Smooth muscle cell (in vitro differentiated cells): ENCODE results near the gene XRCC4. TPM values are rescaled to one million over a fixed set of nuclear protein-coding genes. Genes with fewer than 3 reads are reported as not detected.
"Not testable (repeated sequence)": the region's sequence is repeated elsewhere in the genome, so short reads cannot be mapped to it uniquely, and the experiment has no call there.

Experiments
- DNase-seq: peaks from one replicate; lab custom pipeline; 2025; ENCODE audit not compliant: unreplicated experiment; lab: John Stamatoyannopoulos, UW
- H2AFZ ChIP-seq: fragments of 200-600 bp; sonication (generic); 2 replicates; pipeline ENCODE4 v1.6.0; 2016; ENCODE audit warnings: antibody characterized with exemption, low read depth, mild to moderate bottlenecking
- H3F3A ChIP-seq: fragments of 200-600 bp; sonication (generic); 2 replicates; pipeline ENCODE4 v1.6.0; 2017; ENCODE audit warnings: antibody characterized with exemption, low read depth
- H3K27ac ChIP-seq: fragments of 200-600 bp; sonication (generic); 2 replicates; pipeline ENCODE4 v1.5.1; 2016; ENCODE audit warnings: low read depth, mild to moderate bottlenecking
- H3K27me3 ChIP-seq: fragments of 200-600 bp; sonication (generic); 2 replicates; pipeline ENCODE4 v1.6.1; 2016; ENCODE audit warnings: low read depth, mild to moderate bottlenecking
- H3K36me3 ChIP-seq: fragments of 200-600 bp; sonication (generic); 2 replicates; pipeline ENCODE4 v1.5.1; 2016; ENCODE audit warnings: low read depth
- H3K4me1 ChIP-seq: fragments of 200-600 bp; sonication (generic); 2 replicates; pipeline ENCODE4 v1.5.1; 2016; ENCODE audit warnings: low read depth
- H3K4me2 ChIP-seq: fragments of 200-600 bp; sonication (generic); 2 replicates; pipeline ENCODE4 v1.6.0; 2016; ENCODE audit warnings: mild to moderate bottlenecking
- H3K4me3 ChIP-seq: fragments of 200-600 bp; sonication (generic); 2 replicates; pipeline ENCODE4 v1.5.1; 2016; ENCODE audit warnings: mild to moderate bottlenecking
- H3K79me2 ChIP-seq: fragments of 200-600 bp; sonication (generic); 2 replicates; pipeline ENCODE4 v1.6.0; 2016; ENCODE audit warnings: low read depth, mild to moderate bottlenecking
- H3K9ac ChIP-seq: fragments of 200-600 bp; sonication (generic); 2 replicates; pipeline ENCODE4 v1.6.0; 2016; ENCODE audit warnings: low read depth
- H3K9me3 ChIP-seq: fragments of 200-600 bp; sonication (generic); replicated peaks from 2 replicates; pipeline ENCODE4 v1.5.1; 2016; ENCODE audit warnings: low read depth
- H4K20me1 ChIP-seq: fragments of 200-600 bp; sonication (generic); 2 replicates; pipeline ENCODE4 v1.6.0; 2016; ENCODE audit warnings: low read depth
- WGBS: methylation state at CpG from one replicate; pipeline ENCODE4 v1.1.7; 2016; ENCODE audit warnings: low lambda C conversion rate; 5-methylcytosine and 5-hydroxymethylcytosine counted together
- polyA plus RNA-seq: library from polyadenylated mRNA; unstranded; fragments of >200 nt; fragmentation: Nextera tagmentation; extraction: Ambion mirVana; gene quantifications from 2 replicates; pipeline ENCODE4 v1.2.1, GENCODE V29; 2016
- total RNA-seq: library from RNA; depleted of rRNA; stranded (reverse); fragments of >200 nt; gene quantifications from 2 replicates; pipeline ENCODE4 v1.2.3, GENCODE V29; 2014
- TF ChIP-seq, protein P1 (sequence below): fragments of 200-600 bp; sonication (generic); IDR thresholded peaks from 2 replicates; pipeline ENCODE4 v1.5.1; 2017; ENCODE audit warnings: borderline replicate concordance, mild to moderate bottlenecking, antibody characterized with exemption; ENCODE audit not compliant: insufficient read depth, poor library complexity, severe bottlenecking

The XRCC4 gene
- total and polyA plus RNA-seq, 2 experiments from 2014 or later = 98.1 to 110 TPM

DNA sequence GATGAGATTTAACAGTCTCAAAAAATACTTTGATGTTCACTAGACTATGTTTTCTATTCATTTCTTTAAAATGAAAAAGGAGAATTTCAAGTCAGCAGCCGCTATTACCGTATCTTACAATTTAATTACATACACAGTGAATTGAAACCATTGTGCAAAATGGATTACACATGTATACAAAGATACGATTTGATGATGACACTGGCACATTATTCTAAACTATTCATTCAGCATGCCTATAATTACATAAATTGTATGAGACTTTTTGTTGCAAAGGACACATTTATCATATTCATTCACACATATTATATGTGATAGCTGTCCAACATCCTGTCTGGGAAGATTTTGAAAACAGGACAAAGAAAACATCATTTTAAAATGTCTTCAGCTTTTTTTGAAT is 275.9 kb downstream of the XRCC4 start:
- Histone ChIP-seq H3K27ac (no peak overlapping the region), H4K20me1 (no peaks in the 10 kb centered on the region), H3K9me3 (peaks cover 4% of the 10 kb centered on the region)

DNA sequence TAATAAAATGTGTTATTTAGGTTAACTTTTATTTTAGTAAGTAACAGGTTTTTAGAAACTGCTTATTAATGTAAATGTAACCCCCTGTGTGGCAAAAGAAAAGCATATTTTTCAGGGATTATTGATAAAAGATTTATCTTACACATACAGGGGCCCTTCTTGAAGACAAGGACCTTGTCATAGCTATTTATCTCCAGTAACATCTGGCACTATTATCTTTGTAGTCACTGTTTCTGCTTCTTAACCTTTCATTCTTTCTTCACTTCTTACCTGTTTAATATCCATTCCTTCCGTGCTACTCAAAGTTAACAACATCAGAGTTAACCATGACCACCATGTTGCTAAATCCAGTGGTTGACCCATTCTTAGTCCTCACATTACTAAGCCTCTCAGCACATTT is 276.4 kb downstream of the XRCC4 start:
- Histone ChIP-seq H3K4me1 (peaks cover 27% of the 10 kb centered on the region), H3K9ac (no peak overlapping the region), H3K4me2 (no peak overlapping the region), H3K79me2 (no peaks in the 10 kb centered on the region), H4K20me1 (no peaks in the 10 kb centered on the region), H3K36me3 (peaks cover 5% of the 10 kb centered on the region), H3K27me3 (no peaks in the 10 kb centered on the region), H3K9me3 (no peaks in the 10 kb centered on the region), H3F3A (no peaks in the 10 kb centered on the region), H3K27ac (no peak overlapping the region), H2AFZ (no peak overlapping the region), H3K4me3 (no peak overlapping the region)
- DNase-seq = no peak
- WGBS = 85% methylated on average over 1 of the region's 1 CpG
- TF ChIP-seq, protein P1, sequence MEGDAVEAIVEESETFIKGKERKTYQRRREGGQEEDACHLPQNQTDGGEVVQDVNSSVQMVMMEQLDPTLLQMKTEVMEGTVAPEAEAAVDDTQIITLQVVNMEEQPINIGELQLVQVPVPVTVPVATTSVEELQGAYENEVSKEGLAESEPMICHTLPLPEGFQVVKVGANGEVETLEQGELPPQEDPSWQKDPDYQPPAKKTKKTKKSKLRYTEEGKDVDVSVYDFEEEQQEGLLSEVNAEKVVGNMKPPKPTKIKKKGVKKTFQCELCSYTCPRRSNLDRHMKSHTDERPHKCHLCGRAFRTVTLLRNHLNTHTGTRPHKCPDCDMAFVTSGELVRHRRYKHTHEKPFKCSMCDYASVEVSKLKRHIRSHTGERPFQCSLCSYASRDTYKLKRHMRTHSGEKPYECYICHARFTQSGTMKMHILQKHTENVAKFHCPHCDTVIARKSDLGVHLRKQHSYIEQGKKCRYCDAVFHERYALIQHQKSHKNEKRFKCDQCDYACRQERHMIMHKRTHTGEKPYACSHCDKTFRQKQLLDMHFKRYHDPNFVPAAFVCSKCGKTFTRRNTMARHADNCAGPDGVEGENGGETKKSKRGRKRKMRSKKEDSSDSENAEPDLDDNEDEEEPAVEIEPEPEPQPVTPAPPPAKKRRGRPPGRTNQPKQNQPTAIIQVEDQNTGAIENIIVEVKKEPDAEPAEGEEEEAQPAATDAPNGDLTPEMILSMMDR = no peak

More for the DNA sequence above, 275.9 kb downstream of the XRCC4 start:
- no peak overlapping the region for H2AFZ ChIP-seq
- H3K27me3 ChIP-seq = no peaks in the 10 kb centered on the region
- TF ChIP-seq, protein P1 = no peak
- H3K79me2 ChIP-seq = no peaks in the 10 kb centered on the region
- DNase-seq = no peak
- peaks cover 5% of the 10 kb centered on the region for H3K36me3 ChIP-seq
- H3K9ac ChIP-seq = no peak overlapping the region
- H3K4me3 ChIP-seq = no peak overlapping the region
- no peaks in the 10 kb centered on the region for H3F3A ChIP-seq
- 95% methylated on average over 3 of the region's 3 CpGs for WGBS
- H3K4me2 ChIP-seq = no peak overlapping the region
- H3K4me1 ChIP-seq = peaks cover 27% of the 10 kb centered on the region

DNA sequence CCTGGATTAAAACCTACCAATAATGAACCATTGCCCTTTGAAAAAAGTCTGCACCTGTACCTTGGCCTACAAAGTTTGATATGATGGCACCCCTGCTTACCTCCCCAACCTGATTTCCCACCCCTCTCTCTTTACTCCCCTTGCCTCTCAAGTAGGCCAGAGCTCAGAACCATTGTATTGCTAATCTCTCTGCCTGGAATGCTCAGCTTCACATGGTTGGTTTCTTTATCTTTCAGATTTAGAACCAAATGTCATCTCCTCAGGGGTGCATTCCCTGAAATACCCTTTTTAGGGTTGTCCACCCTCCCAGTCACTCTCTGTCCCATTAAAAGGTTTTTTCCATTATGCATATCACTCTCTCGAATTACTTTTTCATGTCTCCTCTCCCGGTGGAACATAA is 277.6 kb downstream of the XRCC4 start:
- no peaks in the 10 kb centered on the region for H3K9me3 ChIP-seq
- no peaks in the 10 kb centered on the region for H3K36me3 ChIP-seq
- H3K4me2 ChIP-seq = no peak overlapping the region
- no peak overlapping the region for H3K9ac ChIP-seq
- H3K4me3 ChIP-seq = no peak overlapping the region
- H3K27me3 ChIP-seq = no peaks in the 10 kb centered on the region
- H3K4me1 ChIP-seq = peaks cover 27% of the 10 kb centered on the region
- no peak for DNase-seq
- no peaks in the 10 kb centered on the region for H3K79me2 ChIP-seq
- no peak overlapping the region for H2AFZ ChIP-seq
- TF ChIP-seq, protein P1 = no peak
- H3K27ac ChIP-seq = no peak overlapping the region
- H3F3A ChIP-seq = no peaks in the 10 kb centered on the region
- WGBS = 20% methylated on average over 2 of the region's 2 CpGs
- no peaks in the 10 kb centered on the region for H4K20me1 ChIP-seq

DNA sequence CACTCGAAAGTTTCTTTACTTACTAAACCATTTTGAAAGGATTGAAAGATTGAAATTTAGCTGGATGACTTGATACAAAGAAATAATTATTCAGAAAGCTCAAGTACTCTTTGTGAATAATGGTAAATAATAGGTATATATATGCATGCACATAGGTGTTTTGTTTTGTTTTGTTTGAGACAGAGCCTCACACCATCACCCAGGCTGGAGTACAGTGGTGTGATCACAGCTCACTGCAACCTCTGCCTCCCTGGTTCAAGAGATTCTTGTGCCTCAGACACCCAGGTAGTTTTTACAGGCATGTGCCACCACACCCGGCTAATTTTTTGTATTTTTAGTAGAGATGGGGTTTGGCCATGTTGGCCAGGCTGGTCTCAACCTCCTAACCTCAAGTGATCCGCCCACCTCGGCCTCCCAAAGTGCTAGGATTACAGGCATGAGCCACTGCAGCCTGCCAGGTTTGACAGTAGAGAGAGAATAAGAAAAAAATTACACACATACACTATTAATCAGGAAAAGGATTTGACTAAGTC is 278.2 kb downstream of the XRCC4 start:
- not testable (repeated sequence) for H3K4me3 ChIP-seq, H3K27me3 ChIP-seq, H3K79me2 ChIP-seq, H3K27ac ChIP-seq, H3K9me3 ChIP-seq, DNase-seq, H3K36me3 ChIP-seq, H4K20me1 ChIP-seq, H2AFZ ChIP-seq, H3K4me2 ChIP-seq, H3K9ac ChIP-seq, H3F3A ChIP-seq
- 82% methylated on average over 4 of the region's 4 CpGs for WGBS
- H3K4me1 ChIP-seq = peaks cover 27% of the 10 kb centered on the region
